ENCODE measurements around the gene UHRF2.

GRCh38 chr9:6367128-6367890, 45.7 kb upstream of the UHRF2 start:
- TF ChIP-seq POLR2AphosphoS5 (IDR thresholded peaks at IDR 0.05; ENCODE audit: insufficient read depth, low read depth, low read length) (no peak), EZH2 (IDR thresholded peaks at IDR 0.05; ENCODE audit: borderline replicate concordance, low read depth, low read length, severe bottlenecking) (no peak), CTCF (IDR thresholded peaks at IDR 0.05; ENCODE audit: extremely low read depth in 1 of 2, insufficient read depth in 1 of 2, low read depth in 1 of 2, low read length in 2 of 2) (no peak), POLR2A (IDR thresholded peaks at IDR 0.05; ENCODE audit: low read depth, low read length) (no peak), FOS (IDR thresholded peaks at IDR 0.05; ENCODE audit: borderline replicate concordance, insufficient read depth, low read length) (no peak)
